Activated naive CD8-positive, alpha-beta T cell treated with anti-CD3 and anti-CD28 coated beads for 36 hours (primary cell): ENCODE data around the gene RASA3. TPM values are rescaled to one million over a fixed set of nuclear protein-coding genes. Genes with fewer than 3 reads are reported as not detected.
A peak's percentile ranks its signal among the peaks of the same experiment; 100 is the strongest.
"Not testable (repeated sequence)": the region's sequence is repeated elsewhere in the genome, so short reads cannot be mapped to it uniquely, and the experiment has no call there.

Experiments used
- DNase-seq: peaks from one replicate; pipeline ENCODE4 v3.0.0; 2021
- H3K27ac Mint-ChIP-seq: one replicate; pipeline ENCODE4 v1.8.0; 2022; ENCODE audit warnings: mild to moderate bottlenecking, moderate library complexity, mixed read lengths
- H3K27me3 Mint-ChIP-seq: one replicate; pipeline ENCODE4 v1.8.0; 2022; ENCODE audit warnings: mild to moderate bottlenecking, mixed read lengths
- H3K36me3 Mint-ChIP-seq: one replicate; pipeline ENCODE4 v1.8.0; 2021; ENCODE audit warnings: mild to moderate bottlenecking, mixed read lengths
- H3K4me1 Mint-ChIP-seq: one replicate; pipeline ENCODE4 v1.8.0; 2021; ENCODE audit warnings: mixed read lengths
- H3K4me3 Mint-ChIP-seq: one replicate; pipeline ENCODE4 v1.8.0; 2022; ENCODE audit warnings: mild to moderate bottlenecking, moderate library complexity, mixed read lengths
- H3K9me3 Mint-ChIP-seq: one replicate; pipeline ENCODE4 v1.8.0; 2022; ENCODE audit warnings: mixed read lengths
- total RNA-seq, 2 experiments: library from RNA; stranded (reverse); gene quantifications; one replicate each; pipeline ENCODE4 v1.2.3, GENCODE V29; 2021

The RASA3 gene
- total RNA-seq, 2 experiments from 2014 or later, result 25.6 to 26.5 TPM

DNA sequence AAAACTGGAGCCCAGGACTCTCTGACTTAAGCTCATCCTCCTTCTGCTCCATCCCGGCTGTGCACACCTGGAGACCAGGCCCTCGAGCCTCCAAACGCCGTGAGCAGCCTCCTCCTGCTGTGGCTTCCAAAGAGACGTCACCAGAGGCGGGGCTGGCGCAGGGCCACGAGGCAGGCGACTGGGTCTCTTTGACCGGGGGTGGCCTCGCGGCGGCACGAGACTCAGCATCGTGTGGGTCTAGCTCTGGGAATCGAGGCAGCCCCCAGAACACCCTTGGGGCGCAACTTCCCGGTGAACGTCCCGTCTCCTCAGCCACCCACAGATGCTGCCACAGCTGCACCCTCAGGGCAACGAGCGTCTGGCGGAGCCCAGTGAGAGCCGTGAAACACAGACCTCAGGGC, 22.8 kb downstream of the RASA3 start:
- Mint-ChIP-seq H3K27ac (peak overlapping the region; percentile 96), H3K9me3 (no peaks in the 10 kb centered on the region), H3K36me3 (peaks cover 20% of the 10 kb centered on the region), H3K4me3 (peak overlapping the region; percentile 84), H3K4me1 (peaks cover 72% of the 10 kb centered on the region), H3K27me3 (no peaks in the 10 kb centered on the region)
- peak; percentile 65 for DNase-seq

DNA sequence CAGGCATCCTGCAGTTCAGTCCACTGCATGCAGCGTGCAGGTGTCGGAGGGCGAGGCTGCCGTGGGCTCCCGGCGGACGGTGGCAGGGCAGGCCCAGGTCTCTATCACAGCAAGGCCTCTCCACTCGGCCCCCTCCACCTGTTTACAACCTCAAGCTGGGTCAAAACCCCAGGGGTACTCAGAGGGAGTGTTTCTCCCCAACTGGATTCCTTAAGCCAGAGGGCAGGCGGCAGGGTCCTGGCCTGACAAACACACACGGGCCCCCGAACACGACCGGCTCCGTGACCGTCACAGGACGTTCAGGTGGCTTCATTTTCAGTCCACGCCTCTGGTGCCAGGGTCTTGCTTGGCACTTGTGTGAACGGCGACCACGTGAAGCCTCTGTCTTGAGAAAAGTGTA, 23.5 kb downstream of the RASA3 start:
- Mint-ChIP-seq H3K36me3 (peaks cover 23% of the 10 kb centered on the region), H3K4me3 (peak overlapping the region; percentile 84), H3K9me3 (peaks cover 3% of the 10 kb centered on the region), H3K4me1 (peaks cover 68% of the 10 kb centered on the region), H3K27ac (peak overlapping the region; percentile 96), H3K27me3 (no peaks in the 10 kb centered on the region)
- DNase-seq, result no peak

DNA sequence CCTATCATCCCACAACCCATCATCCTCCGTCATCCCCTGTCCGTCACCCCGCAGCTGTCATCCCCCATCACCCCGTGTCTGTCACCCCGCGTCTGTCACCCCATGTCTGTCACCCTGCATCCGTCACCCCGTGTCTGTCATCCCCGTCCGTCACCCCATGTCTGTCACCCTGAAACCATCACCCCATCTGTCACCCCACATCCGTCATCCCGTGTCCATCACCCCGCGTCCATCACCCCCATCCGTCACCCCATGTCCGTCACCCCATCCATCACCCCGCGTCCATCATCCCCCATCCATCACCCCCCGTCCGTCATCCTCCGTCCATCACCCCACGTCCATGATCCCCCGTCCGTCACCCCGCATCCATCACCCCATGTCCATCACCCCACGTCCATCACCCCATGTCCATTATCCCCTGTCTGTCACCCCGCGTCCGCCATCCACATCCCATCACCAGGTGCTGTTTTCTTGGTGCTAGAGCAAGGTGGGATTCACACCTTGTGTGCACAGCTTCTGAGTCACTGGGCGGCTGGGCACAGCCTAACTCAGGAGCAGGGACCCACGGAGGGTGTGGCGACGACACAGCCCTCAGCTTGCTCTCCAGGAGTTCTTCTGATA, 24.2 kb downstream of the RASA3 start:
- peaks cover 23% of the 10 kb centered on the region for H3K36me3 Mint-ChIP-seq

DNA sequence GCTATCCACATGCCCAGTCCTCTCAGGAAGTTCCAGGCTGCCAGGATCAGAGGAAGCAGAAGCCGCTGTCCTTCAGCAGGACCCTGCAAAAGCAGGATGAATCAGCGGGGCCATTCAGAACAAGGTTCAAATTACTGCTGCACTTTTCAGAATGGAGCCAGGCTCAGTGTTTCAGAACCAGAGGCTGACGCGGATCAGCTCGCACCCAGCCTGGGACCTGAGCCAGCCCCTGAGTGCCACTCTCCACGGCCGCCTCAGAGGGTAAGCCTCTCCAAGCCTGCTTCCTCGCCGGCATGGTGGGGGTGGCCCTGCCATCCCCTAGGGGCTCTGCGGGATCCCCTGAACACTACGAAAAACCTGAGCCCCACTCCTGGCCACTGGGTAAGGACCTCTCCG, 24.7 kb downstream of the RASA3 start:
- no peaks in the 10 kb centered on the region for H3K27me3 Mint-ChIP-seq
- no peak for DNase-seq
- H3K27ac Mint-ChIP-seq, result peak overlapping the region; percentile 96
- H3K4me3 Mint-ChIP-seq, result no peak overlapping the region
- peaks cover 3% of the 10 kb centered on the region for H3K9me3 Mint-ChIP-seq
- H3K4me1 Mint-ChIP-seq, result peaks cover 64% of the 10 kb centered on the region
- H3K36me3 Mint-ChIP-seq, result peaks cover 20% of the 10 kb centered on the region

More for the DNA sequence above, 24.2 kb downstream of the RASA3 start:
- no peak for DNase-seq
- Mint-ChIP-seq H3K27me3 (no peaks in the 10 kb centered on the region), H3K4me3 (peak overlapping the region; percentile 61), H3K27ac (peak overlapping the region; percentile 96), H3K9me3 (peaks cover 3% of the 10 kb centered on the region), H3K4me1 (peaks cover 67% of the 10 kb centered on the region)

DNA sequence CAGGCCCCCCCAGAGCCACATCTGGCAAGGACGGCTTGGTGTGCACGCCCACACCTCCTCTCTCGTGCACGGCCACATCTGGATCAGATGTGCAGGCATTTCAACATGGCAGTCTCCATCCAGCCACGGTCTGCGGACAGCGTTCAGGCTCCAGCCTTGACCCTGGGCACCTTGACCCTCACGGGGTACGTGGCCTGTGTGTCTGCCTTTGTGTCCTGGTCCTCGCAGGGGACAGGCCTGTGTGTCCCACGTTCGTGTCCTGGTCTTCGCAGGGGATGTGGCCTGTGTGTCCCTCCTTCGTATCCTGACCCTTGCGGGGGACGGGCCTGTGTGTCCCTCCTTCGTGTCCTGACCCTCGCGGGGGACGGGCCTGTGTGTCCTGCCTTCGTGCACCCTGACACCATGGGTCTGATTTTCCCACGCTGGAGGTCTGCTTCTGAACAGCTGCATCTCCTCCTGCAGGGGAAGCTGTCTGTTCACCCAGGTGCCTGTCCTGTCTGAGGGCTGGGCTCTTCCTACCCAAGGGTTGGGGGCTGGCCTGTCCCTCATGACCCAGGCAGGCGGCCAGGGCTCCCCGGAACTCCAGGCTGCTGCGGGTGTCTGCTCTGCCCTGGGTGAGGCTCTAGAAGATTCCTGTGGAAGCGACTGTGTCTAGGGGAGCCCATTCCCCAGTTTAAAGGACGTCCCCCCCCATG, 25.3 kb downstream of the RASA3 start:
- Mint-ChIP-seq H3K9me3 (peaks cover 3% of the 10 kb centered on the region), H3K4me1 (peaks cover 63% of the 10 kb centered on the region), H3K4me3 (no peak overlapping the region), H3K27me3 (no peaks in the 10 kb centered on the region), H3K36me3 (peaks cover 20% of the 10 kb centered on the region), H3K27ac (peak overlapping the region; percentile 96)
- no peak for DNase-seq

DNA sequence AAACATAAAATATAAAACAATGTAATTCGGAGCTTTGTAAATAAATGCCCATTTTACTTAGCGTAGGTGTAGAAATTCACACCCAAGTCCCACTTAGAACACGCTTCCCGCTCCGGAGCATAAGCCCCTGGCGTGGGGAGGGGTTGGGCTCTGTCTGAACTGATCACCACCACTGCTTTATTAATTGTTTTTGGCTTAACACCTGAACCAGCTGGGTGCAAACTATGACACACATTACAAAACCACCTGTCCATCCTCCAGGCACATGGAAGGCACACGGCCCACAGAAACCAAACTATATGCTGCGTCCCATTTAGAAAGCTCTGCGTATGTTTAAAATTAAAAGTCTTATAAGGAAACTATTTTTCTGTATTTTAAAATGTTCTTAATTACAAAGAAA, 25.9 kb downstream of the RASA3 start:
- no peak overlapping the region for H3K4me3 Mint-ChIP-seq
- no peak for DNase-seq
- peaks cover 62% of the 10 kb centered on the region for H3K4me1 Mint-ChIP-seq
- H3K27ac Mint-ChIP-seq, result no peak overlapping the region
- H3K9me3 Mint-ChIP-seq, result peaks cover 3% of the 10 kb centered on the region
- H3K36me3 Mint-ChIP-seq, result peaks cover 20% of the 10 kb centered on the region
- H3K27me3 Mint-ChIP-seq, result no peaks in the 10 kb centered on the region

DNA sequence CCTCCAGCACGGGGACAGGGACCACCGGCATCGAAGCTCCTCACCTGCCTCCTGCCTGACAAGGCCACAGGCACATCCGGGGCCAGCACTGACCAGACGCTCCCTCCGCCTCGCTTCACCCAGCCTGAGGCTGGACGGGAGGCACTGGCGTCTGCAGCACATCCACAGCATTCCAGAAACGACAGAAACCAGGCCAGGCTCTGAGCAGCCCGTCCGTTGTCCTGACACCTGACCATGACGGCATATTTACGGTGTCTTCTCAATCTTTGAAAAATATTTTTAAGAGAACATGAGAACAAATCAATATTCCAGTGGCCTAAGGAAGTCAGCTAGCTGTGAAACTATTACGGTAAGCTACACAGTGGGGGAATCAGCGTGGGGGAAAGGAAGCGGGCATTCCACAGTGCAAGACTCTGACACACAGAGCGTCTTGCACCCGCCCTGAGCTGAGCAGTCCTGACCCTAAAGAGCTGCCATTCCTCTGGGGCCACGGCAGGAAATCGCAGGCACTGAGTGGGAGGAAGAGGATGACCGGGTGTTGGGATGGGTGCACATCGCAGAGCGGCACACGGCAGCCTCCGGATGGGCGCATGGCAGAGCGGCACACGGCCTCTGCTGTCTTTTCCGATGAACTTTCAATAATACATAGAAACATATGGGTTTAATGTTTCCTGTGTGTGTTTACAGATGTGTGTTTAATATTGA, 26.8 kb downstream of the RASA3 start:
- H3K4me1 Mint-ChIP-seq, result peaks cover 63% of the 10 kb centered on the region

DNA sequence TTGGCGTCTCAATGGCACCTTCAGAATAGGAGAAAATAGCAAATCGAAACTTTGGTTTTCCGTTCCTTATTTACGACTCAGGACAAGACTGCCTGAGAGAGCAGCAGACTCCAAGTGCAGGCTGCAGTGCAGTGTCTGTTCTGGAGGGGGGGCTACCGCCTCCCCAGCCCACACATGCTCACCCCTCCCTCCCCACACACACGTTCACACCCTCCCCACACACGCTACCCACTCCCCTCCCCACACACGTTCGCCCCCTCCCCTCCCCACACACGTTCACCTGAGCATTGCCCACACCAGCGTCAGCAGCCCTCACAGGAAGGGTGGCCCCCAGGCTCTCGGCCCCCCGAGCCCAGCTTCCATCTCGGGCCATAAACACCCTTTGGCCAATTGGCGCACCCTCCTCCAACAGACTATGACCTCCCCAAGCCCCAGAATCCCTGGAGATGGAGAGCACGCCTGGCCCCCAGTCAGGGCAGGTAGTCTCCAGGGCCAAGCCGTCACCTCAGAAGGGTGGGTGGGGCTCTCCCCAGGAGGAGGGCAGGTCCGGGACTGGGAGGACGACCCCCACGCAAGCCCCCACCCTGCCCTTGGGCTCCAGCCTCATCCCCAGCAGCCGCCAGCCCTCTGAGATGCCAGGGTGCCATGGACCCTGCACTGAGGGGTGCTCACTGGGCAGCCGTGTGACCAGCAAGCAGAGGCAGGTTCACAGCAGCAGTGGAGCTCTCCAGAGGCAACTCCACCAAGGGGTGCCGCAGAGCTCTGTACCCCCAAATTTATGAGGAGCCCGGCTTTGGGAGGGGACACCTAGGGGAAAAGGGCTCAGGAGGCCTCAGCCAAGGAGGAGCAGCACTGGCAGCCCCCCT, 27.5 kb downstream of the RASA3 start:
- H3K27me3 Mint-ChIP-seq, result no peaks in the 10 kb centered on the region
- H3K27ac Mint-ChIP-seq, result peak overlapping the region; percentile 87
- peaks cover 20% of the 10 kb centered on the region for H3K36me3 Mint-ChIP-seq
- peaks cover 59% of the 10 kb centered on the region for H3K4me1 Mint-ChIP-seq
- DNase-seq, result no peak
- no peak overlapping the region for H3K4me3 Mint-ChIP-seq
- peaks cover 3% of the 10 kb centered on the region for H3K9me3 Mint-ChIP-seq

More for the DNA sequence above, 26.8 kb downstream of the RASA3 start:
- Mint-ChIP-seq H3K27me3 (no peaks in the 10 kb centered on the region), H3K4me3 (no peak overlapping the region), H3K36me3 (peaks cover 20% of the 10 kb centered on the region), H3K9me3 (peaks cover 3% of the 10 kb centered on the region), H3K27ac (peak overlapping the region; percentile 79)
- no peak for DNase-seq

DNA sequence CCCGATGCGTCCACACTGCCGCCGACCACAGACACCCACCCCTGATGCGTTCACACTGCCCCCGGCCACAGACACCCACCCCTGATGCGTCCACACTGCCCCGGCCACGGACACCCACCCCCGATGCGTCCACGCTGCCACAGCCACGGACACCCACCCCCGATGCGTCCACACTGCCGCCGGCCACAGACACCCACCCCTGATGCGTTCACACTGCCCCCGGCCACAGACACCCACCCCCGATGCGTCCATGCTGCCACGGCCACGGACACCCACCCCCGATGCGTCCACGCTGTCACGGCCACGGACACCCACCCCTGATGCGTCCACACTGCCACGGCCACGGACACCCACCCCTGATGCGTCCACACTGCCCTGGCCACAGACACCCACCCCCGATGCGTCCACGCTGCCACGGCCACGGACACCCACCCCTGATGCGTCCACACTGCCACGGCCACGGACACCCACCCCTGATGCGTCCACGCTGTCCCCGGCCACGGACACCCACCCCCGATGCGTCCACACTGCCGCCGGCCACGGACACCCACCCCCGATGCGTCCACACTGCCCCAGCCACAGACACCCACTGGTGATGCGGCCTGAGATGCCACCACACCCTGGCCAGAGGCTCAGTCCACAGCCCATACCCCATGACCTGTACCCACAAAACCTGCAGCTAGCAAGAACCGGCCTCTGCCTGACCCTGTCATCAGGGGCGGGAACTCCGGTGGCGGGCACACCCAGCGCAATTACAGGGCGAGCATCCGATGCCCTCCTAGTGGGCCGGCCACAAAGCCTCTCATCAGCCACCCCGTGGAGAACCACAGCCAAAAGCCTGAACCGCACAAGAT, 28.4 kb downstream of the RASA3 start:
- Mint-ChIP-seq H3K4me1 (peaks cover 51% of the 10 kb centered on the region), H3K9me3 (peaks cover 3% of the 10 kb centered on the region), H3K27me3 (no peaks in the 10 kb centered on the region), H3K27ac (peak overlapping the region; percentile 87), H3K4me3 (no peak overlapping the region), H3K36me3 (peaks cover 19% of the 10 kb centered on the region)
- no peak for DNase-seq

DNA sequence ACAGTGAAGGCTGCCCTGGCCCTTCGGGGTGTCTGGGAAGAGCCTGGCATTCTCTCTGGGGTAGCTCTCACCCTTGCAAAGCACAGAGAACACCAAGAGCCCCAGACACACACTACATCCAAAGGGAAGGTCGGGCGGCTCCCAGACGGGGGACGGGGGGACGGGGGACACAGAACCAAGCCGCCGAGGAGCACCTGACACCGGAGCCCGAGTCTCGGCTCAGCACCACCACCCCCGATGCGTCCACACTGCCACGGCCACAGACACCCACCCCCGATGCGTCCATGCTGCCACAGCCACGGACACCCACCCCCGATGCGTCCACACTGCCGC, 29.2 kb downstream of the RASA3 start:
- Mint-ChIP-seq H3K4me1 (peaks cover 48% of the 10 kb centered on the region), H3K27ac (peak overlapping the region; percentile 38), H3K36me3 (peaks cover 15% of the 10 kb centered on the region)
- H3K4me3 Mint-ChIP-seq, H3K27me3 Mint-ChIP-seq, DNase-seq, H3K9me3 Mint-ChIP-seq: not testable (repeated sequence)

DNA sequence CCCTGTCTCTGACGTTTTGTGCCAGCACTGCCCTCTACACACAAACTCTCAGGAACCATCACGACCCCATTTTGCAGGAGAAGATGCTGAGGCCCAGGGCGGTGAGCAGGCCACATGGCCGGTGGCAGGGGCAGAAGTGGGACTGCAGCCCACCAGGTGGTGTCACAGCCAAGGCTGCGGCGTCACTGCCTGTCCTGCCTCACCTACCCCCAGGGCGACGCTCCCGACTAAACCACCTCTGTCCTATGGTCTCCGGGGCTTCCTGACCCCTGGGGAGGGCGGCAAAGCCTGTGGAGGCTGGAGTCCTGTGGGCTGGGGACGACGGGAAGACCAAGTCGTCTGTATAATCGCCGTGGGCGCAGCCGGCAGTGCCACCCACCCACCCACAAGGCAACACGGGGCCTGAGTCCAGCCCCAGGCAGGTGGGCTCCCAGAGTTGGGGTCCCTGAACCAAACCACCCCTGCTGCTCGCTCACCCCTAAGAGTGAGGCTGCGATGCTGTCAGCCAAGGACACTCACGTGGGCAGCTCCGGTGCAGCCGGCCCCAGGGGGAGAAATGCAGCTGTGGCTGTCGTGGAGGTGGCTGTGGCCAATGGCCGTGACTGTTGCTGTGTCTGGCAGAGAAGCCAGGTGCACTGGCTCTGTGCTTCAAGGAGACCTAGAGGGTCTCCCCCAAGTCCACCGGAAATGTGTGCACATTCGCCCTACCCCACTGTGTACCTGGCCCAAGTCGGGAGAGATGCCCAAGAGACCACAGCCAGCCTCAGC, 29.7 kb downstream of the RASA3 start:
- H3K4me3 Mint-ChIP-seq, result no peak overlapping the region

DNA sequence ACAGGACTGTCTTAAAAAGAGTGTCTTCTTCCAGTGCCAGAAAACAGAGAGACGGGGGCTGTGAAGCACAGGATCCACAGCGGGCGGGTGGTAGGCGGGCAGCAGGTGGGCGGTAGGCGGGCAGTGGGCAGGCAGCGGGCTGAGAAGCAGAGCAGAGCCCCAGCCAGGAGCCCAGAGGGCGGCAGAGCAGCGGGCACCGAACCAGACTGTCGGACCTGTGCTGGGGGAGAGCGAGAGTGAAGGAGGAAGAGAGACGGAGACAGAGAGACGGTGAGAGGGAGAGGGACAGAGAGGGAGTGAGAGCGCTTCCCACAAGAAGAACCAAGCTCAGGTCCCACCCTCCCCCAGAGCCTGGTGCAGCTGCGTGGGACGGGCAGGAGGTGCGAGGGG, 30.3 kb downstream of the RASA3 start:
- peak overlapping the region; percentile 56 for H3K27ac Mint-ChIP-seq
- H3K36me3 Mint-ChIP-seq, result peaks cover 17% of the 10 kb centered on the region
- peaks cover 3% of the 10 kb centered on the region for H3K9me3 Mint-ChIP-seq
- H3K4me1 Mint-ChIP-seq, result peaks cover 51% of the 10 kb centered on the region
- DNase-seq, result no peak
- no peak overlapping the region for H3K4me3 Mint-ChIP-seq
- H3K27me3 Mint-ChIP-seq, result no peaks in the 10 kb centered on the region

More for the DNA sequence above, 29.7 kb downstream of the RASA3 start:
- Mint-ChIP-seq H3K9me3 (peaks cover 3% of the 10 kb centered on the region), H3K27me3 (no peaks in the 10 kb centered on the region), H3K27ac (peak overlapping the region; percentile 56), H3K4me1 (peaks cover 46% of the 10 kb centered on the region), H3K36me3 (peaks cover 15% of the 10 kb centered on the region)
- no peak for DNase-seq

DNA sequence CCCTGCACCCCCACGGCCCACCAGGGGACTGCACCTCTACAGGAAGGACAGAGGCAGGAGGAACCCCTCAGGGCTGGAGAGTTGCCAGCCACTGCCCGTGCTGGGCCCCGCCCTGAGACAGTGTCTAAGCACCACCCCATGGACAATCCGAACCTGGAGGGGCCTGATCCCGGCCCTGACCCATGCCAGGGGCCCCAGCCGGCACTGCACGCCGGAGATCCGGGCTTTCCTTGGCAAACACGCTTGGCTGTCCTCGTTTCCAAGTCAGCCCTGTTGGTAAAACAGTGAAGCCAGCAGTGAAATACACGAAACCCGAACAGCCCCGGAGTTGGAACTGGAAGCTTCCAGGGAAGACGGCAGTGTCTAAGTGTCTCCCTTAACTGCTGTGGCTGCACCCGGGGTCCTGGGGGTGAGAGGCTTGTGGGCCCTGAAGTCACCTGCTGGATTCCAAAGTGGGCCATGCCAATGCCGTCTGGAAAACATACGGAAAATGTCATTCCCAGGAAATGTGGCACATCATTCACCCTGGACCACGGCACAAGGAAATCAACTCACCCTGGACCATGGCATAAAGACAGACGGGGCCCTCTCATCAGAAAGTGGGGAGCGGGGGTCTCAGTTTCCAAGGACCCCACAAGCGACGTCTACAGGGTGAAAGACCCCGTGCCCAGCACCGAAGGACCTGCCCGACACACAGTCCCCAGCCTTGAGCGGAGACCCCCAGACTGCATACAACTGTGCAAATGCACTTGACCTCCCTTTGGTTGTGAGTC, 30.9 kb downstream of the RASA3 start:
- Mint-ChIP-seq H3K36me3 (peaks cover 22% of the 10 kb centered on the region), H3K4me3 (no peak overlapping the region), H3K9me3 (peaks cover 3% of the 10 kb centered on the region), H3K27me3 (no peaks in the 10 kb centered on the region), H3K27ac (peak overlapping the region; percentile 63), H3K4me1 (peaks cover 52% of the 10 kb centered on the region)
- no peak for DNase-seq
